Activated naive CD8-positive, alpha-beta T cell (primary cell): ENCODE measurements around the gene TCF7L2.

Experiments used
- H3K27ac Mint-ChIP-seq: one replicate; pipeline ENCODE4 v1.8.0; 2021; ENCODE audit warnings: mixed read lengths
- H3K27me3 Mint-ChIP-seq: one replicate; pipeline ENCODE4 v1.8.0; 2021; ENCODE audit warnings: mixed read lengths
- H3K36me3 Mint-ChIP-seq: one replicate; pipeline ENCODE4 v1.8.0; 2021; ENCODE audit warnings: mixed read lengths
- H3K4me1 Mint-ChIP-seq: one replicate; pipeline ENCODE4 v1.8.0; 2021; ENCODE audit warnings: low read depth, mixed read lengths
- H3K4me3 Mint-ChIP-seq: one replicate; pipeline ENCODE4 v1.8.0; 2021; ENCODE audit warnings: mild to moderate bottlenecking, mixed read lengths
- H3K9me3 Mint-ChIP-seq: one replicate; pipeline ENCODE4 v1.8.0; 2021; ENCODE audit warnings: low read depth, mixed read lengths

TCF7L2 gene

DNA sequence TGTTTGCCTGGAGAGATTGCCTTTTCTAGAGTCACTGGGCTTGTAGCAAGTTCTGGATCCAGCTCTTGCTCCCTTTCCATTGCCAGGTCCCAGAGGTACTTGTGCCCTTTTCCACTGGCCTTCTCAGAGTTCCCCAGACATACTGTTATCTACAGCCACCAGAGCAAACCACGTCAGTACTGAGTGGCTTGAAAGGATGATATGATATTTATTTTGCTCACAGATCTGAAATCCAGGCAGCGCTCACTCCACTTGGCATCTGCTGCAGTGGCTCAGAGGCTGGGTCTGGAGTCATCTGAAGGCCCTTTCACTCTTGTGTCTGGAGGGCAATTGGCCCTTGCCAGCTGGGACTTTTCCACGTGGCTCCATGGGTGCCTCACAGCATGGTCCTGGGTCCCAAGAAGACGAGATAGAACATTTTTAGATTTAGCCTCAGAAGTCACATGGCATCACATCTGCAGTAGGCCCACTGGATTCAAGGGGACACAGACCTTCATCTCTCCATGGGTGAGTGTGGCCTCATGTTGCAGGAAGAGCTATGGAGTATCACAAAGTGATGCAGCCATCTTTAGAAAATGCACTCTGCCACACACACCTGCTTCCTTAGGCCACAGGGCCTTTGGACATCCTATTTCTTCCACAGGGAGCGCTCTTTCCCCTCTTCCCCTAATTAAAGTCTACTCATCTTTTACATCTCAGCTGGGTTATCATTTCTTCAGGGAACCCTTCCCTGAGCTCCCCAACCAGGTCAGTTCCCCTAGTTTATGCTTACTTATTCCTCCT lies 22.9 kb upstream of the TCF7L2 start:
- Mint-ChIP-seq H3K27ac (no peak overlapping the region), H3K9me3 (peaks cover 10% of the 10 kb centered on the region), H3K36me3 (peaks cover 10% of the 10 kb centered on the region)

GRCh38 chr10:112927980-112928379 lies 22.1 kb upstream of the TCF7L2 start:
- Mint-ChIP-seq H3K36me3 (peaks cover 9% of the 10 kb centered on the region), H3K9me3 (peaks cover 10% of the 10 kb centered on the region), H3K4me1 (no peaks in the 10 kb centered on the region), H3K27me3 (peaks cover 1% of the 10 kb centered on the region), H3K27ac (no peak overlapping the region), H3K4me3 (no peak overlapping the region)

More for the DNA sequence above, 22.9 kb upstream of the TCF7L2 start:
- Mint-ChIP-seq H3K27me3 (peaks cover 1% of the 10 kb centered on the region), H3K4me1 (no peaks in the 10 kb centered on the region), H3K4me3 (no peak overlapping the region)

GRCh38 chr10:112932658-112933057 lies 17.4 kb upstream of the TCF7L2 start:
- Mint-ChIP-seq H3K4me3 (no peak overlapping the region), H3K36me3 (peaks cover 7% of the 10 kb centered on the region), H3K4me1 (no peaks in the 10 kb centered on the region), H3K9me3 (peaks cover 10% of the 10 kb centered on the region), H3K27ac (no peak overlapping the region), H3K27me3 (peaks cover 1% of the 10 kb centered on the region)

DNA sequence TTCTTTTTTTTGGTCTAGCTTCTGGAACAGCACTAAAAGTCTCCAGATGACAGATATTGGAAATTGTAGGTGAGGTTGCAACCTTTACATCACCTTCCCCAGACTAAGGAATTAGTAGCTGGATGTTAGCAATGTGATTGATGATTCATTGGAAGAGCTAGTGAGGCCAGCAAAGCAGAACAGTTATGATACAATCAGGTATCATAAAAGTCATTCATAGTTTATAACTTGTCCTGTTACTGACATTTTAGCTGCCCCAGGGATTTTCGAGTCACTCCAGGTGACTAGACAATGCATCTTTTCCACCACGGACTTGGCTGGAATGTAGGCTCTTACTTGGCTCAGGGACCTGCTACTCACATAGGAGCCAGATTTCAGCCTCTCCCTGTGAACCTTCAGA lies 15.9 kb upstream of the TCF7L2 start:
- H3K9me3 Mint-ChIP-seq, result peaks cover 9% of the 10 kb centered on the region
- H3K27me3 Mint-ChIP-seq, result peaks cover 1% of the 10 kb centered on the region
- H3K4me3 Mint-ChIP-seq, result no peak overlapping the region
- no peaks in the 10 kb centered on the region for H3K4me1 Mint-ChIP-seq
- H3K27ac Mint-ChIP-seq, result no peak overlapping the region
- H3K36me3 Mint-ChIP-seq, result peaks cover 4% of the 10 kb centered on the region

DNA sequence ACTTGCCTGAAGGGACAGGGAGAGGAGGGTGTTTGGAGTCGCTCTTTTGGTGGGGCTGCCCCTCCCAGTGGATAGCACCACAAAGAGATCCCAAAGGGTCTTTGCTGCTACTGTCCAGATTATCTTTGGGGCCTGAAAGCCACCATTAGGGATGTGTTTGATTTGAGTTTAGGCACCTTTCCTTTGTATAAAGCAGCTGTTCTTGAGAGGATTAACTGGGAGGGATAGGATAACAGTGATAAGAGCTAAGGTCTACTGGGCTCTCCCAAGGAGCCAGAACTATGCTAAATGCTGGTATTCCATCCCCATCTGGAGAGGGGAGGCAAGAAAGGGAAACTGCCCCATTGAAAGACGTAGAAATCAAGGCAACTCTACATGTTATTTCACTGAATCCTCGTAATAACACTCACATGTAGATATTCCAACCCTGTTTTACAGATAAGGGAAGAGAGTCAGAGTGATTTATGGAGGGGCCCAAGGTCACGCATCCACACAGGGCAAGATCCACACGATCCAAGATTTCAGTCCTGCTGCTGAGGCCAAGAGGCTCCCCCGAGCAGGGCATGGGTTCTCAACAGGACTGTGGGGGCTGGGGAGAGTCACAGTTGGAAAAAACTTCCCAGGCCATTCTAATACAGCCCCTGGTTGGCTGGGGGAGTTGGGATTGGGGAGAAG lies 11.1 kb upstream of the TCF7L2 start:
- Mint-ChIP-seq H3K4me1 (no peaks in the 10 kb centered on the region), H3K36me3 (no peaks in the 10 kb centered on the region), H3K27me3 (no peaks in the 10 kb centered on the region), H3K4me3 (no peak overlapping the region), H3K9me3 (no peaks in the 10 kb centered on the region), H3K27ac (no peak overlapping the region)

GRCh38 chr10:112945811-112946210 lies 4.2 kb upstream of the TCF7L2 start:
- Mint-ChIP-seq H3K4me1 (peaks cover 15% of the 10 kb centered on the region), H3K27me3 (peaks cover 2% of the 10 kb centered on the region), H3K9me3 (no peaks in the 10 kb centered on the region), H3K36me3 (no peaks in the 10 kb centered on the region), H3K27ac (no peak overlapping the region), H3K4me3 (no peak overlapping the region)

DNA sequence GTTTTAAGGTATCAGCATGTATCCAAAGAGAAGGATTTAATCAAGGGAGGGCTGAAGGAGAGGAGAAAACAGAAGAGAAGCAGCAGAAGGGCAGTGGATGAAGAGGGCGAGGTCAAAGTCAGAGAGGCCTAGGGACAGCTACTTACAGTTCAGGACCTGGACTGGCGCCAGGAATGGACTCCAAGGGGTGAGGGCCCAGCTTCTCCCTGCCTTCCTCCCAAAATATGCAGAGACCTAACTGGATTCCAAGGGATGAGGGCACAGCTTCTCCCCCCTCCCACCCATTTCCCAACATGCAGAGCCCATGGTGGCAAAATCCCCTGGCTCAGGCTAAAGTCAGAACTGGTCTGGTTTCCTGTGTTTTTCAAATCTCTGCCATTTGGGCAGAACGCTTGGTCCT lies 3.4 kb upstream of the TCF7L2 start:
- Mint-ChIP-seq H3K36me3 (no peaks in the 10 kb centered on the region), H3K9me3 (no peaks in the 10 kb centered on the region), H3K4me3 (no peak overlapping the region), H3K27me3 (peaks cover 2% of the 10 kb centered on the region), H3K27ac (no peak overlapping the region), H3K4me1 (peaks cover 17% of the 10 kb centered on the region)

DNA sequence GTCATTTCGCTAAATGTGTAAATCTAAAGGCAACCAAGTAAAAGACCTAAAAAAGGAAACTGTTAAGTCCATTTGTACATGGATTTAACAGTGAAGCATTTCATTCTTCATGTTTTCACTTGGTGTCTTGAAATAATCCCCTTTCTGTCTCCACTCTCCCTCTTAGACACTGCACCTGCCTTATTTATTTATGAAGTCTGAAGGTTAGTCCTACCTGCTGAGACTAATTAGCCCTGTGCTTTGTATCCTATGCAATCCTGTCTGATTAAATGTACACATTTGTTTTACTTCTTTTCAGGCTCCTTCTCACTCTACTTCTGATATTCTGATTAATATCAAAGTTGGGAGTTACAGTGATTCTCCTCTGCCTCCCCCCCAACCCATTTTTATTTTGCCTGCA lies 1.9 kb upstream of the TCF7L2 start:
- peaks cover 4% of the 10 kb centered on the region for H3K27me3 Mint-ChIP-seq
- no peaks in the 10 kb centered on the region for H3K9me3 Mint-ChIP-seq
- peaks cover 24% of the 10 kb centered on the region for H3K4me1 Mint-ChIP-seq
- H3K27ac Mint-ChIP-seq, result no peak overlapping the region
- H3K4me3 Mint-ChIP-seq, result no peak overlapping the region
- no peaks in the 10 kb centered on the region for H3K36me3 Mint-ChIP-seq

GRCh38 chr10:112949143-112949823 lies 764 bp upstream of the TCF7L2 start:
- H3K4me1 Mint-ChIP-seq, result peaks cover 27% of the 10 kb centered on the region
- H3K27me3 Mint-ChIP-seq, result peaks cover 4% of the 10 kb centered on the region
- H3K27ac Mint-ChIP-seq, result no peak overlapping the region
- no peaks in the 10 kb centered on the region for H3K36me3 Mint-ChIP-seq
- peak overlapping the region; percentile 96 for H3K4me3 Mint-ChIP-seq
- no peaks in the 10 kb centered on the region for H3K9me3 Mint-ChIP-seq

- no peaks in the 10 kb centered on the region for H3K36me3 Mint-ChIP-seq
- peak overlapping the region; percentile 64 for H3K27ac Mint-ChIP-seq
- H3K4me1 Mint-ChIP-seq, result peaks cover 33% of the 10 kb centered on the region
- peaks cover 5% of the 10 kb centered on the region for H3K27me3 Mint-ChIP-seq
- H3K4me3 Mint-ChIP-seq, result peak overlapping the region; percentile 96
- no peaks in the 10 kb centered on the region for H3K9me3 Mint-ChIP-seq
Measured at GRCh38 chr10:112950714-112951358, 789 bp downstream of the TCF7L2 start.

DNA sequence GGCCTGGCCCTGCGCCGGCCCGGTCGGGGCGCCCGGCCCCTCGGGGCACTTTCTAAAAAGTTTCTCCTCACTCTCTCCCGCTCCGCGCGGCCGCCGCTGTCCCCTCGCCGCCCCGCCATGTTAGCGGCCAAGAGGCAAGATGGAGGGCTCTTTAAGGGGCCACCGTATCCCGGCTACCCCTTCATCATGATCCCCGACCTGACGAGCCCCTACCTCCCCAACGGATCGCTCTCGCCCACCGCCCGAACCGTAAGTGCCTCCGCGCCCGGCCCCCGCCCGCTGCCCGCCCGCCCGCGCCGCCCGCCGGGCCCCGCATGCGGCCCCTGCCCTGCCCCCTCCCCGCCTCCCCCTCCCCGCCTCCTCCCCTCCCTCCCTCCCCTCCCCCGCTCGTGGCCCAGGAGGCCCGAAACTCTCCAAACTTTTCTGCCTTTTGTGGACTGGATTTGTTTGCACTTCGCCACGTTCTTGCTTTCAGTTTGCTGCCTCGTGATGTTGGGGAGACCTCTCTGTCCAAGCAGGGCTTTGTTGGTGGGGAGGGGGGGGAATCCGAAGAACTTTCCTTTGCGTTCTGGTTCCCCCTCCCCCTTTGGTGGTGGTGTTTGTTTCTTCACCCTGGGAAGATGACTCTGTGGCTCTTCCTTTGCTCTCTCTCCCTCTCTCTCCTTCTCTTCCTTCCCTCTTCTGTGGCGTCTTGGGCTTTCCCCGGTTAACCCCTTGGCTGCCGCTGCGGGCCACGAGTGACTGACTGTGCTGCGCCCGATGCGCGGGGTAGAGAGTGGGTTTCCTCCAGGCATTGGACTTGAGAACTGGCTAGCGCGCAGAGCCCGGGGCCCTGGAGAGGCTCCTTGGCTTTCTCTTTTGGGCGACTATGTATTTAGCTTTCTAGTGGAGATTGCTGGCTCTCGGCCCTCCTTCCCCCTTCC lies 1.6 kb downstream of the TCF7L2 start:
- Mint-ChIP-seq H3K27me3 (peaks cover 8% of the 10 kb centered on the region), H3K4me1 (peaks cover 36% of the 10 kb centered on the region), H3K9me3 (no peaks in the 10 kb centered on the region), H3K36me3 (no peaks in the 10 kb centered on the region), H3K27ac (peak overlapping the region; percentile 93), H3K4me3 (peak overlapping the region; percentile 95)

DNA sequence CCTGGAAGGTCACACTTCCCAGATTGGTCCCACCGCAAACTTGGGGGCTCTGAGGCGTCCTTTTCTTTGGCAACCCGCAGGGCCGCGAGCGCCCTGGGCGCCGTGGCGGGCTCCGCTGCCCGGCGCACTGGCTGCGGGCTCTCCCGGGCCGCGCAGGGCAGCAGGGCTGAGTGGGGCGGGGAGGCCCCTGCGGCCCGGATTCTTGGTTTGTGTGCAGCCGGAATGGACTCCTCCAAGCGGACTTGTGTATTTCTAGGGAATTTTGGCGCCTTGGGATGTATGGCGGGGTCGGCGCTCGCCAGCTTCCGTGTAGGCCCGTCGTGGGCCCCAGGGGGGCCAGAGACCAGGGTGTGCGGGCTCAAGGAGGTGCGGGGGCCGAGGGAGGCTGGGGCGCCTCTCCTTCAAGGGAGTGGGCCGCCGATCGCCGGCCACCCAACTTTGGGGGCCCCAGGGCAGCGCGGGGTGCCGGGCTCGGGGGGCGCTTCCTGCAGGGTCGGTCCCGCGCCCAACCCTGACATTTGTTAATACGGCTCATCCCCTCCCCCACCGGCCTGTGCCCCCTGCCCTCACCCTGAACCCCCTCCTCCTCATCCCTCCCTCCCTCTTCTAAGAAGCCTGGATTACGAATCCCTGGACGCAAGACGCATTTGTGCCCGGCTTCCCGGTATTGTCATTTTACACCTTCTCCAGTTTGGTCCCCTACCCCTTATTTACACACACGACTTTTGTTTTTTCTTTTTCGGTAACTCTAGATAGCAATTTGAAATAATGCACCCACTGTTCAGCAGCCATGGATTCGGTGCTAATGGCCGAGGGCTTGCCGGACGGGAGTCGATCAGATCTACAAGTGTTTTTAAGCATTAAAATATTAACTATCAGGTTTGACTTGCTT lies 2.5 kb downstream of the TCF7L2 start:
- H3K27ac Mint-ChIP-seq, result peak overlapping the region; percentile 74
- H3K9me3 Mint-ChIP-seq, result no peaks in the 10 kb centered on the region
- peak overlapping the region; percentile 95 for H3K4me3 Mint-ChIP-seq
- H3K4me1 Mint-ChIP-seq, result peaks cover 36% of the 10 kb centered on the region
- H3K27me3 Mint-ChIP-seq, result peaks cover 8% of the 10 kb centered on the region
- no peaks in the 10 kb centered on the region for H3K36me3 Mint-ChIP-seq
